ENCODE data around the gene C12orf75.
"Not testable (repeated sequence)": the region's sequence is repeated elsewhere in the genome, so short reads cannot be mapped to it uniquely, and the experiment has no call there.

Gene C12orf75

DNA sequence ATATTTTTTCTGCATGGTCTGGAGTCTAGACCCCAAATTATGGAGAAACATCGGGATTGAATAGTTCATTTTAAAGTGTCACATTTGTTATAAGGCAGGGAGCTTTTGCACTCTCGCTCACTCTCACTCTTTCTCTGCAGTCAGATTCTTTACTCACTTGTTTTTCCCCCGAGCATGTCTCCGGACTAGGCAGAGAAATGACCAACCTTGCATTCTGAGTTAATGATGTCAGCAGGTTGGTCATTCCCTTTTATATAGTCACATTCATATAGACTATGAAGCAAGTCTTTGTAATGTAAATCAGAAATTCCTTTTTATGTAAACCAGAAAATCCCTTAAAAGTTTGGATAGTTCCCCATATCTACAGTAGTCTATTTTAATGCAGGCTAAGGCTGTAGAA is 4.1 kb downstream of the C12orf75 start:
- no peak for DNase-seq (ENCODE audit: low read depth in 2 of 2, low spot score in 1 of 2)

DNA sequence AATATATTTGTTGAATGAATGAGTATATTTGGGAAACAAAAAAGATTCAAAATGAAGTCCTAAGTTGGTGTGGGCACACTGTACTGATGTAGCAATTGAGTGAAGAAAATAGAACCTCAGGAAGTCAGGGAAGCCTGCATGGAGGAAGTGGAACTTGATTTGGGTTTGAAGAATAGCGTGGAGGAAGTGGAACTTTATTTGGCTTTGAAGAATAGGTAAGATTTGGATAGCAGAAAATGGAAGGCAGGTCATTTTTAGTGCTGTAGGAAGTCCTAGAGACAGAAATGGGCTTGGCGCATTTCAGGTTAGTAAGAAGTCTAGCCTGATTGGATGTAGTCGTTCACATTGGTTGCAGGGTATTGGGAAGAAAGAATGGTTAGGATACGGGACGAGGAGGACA is 5.4 kb downstream of the C12orf75 start:
- DNase-seq (ENCODE audit: low read depth in 2 of 2, low spot score in 1 of 2): no peak

DNA sequence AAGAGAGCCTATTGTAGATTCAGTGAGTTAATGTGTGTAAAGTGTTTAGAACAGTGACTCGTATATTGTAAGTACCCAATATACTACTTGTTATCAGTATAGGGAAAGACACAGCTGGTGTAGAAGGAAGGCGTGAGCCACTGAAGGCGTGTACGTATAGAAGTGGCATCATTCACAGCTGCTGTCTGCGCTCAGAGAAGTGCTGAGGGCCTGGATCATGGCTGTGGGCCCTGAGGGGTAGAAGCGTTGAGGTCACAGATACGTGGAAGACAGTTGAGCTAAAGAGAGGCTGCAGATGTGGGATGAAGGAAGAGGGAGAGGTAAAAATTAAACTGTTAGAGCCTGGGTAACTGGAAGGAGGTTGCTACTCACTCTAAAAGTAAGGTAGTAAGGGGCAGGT is 5.9 kb downstream of the C12orf75 start:
- no peak for DNase-seq (ENCODE audit: low read depth in 2 of 2, low spot score in 1 of 2)

DNA sequence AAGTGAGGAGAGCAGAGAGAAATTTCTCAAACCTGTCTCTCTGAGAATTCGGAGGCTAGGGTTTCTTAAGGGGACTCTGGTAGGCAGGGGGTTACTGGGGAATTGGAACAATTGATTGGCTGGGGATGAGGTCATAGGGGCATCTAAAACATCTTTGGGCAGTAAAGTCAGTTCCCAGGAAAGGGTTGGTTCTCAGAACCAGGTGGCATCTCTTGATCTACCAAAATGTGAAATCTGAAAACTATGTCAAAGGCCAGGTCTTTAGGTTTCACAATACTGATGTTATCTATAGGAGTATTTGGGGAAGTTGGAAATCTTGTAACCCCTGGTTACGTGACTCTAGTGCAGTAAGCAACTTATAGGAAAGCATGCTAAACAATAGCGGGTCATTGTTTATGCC is 6.9 kb downstream of the C12orf75 start:
- DNase-seq (ENCODE audit: low read depth in 2 of 2, low spot score in 1 of 2): no peak

DNA sequence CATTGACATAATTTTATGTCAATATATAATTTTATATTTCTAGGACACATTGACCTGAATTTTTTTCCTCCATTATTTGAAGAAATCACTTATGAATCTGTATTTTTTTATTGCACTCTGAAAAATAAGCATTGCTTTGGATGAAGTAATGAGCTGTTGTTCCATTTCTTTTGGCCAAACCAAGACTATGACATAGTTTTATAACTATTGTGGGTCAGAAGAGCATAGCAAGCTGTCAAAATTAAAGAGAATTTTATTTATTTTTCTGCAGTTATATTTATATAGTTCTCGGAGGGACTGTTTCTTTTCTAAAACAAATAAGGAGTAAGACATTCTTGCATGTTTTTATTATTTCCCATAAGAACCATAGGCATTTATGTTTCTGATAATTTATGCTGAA is 8.5 kb downstream of the C12orf75 start:
- DNase-seq (ENCODE audit: low read depth in 2 of 2, low spot score in 1 of 2): no peak

DNA sequence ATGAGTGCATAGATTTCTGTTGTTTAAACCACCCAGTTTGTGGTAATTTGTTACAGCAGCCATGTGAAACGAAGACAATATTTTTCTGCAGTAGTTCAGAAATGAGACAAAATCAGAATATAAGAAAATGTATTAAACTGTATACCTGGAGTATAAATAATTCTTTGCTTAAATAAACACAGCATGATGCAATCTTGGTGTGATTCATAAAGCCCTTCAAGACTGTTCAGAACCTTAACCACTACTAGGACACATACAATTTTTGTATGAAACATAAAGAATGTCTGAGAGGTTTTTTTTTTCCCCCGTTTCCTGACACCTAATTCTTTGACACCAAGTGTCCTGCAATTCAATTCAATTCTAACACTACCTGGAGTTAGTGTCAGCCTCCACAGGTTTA is 10.5 kb downstream of the C12orf75 start:
- no peak for DNase-seq (ENCODE audit: low read depth in 2 of 2, low spot score in 1 of 2)

DNA sequence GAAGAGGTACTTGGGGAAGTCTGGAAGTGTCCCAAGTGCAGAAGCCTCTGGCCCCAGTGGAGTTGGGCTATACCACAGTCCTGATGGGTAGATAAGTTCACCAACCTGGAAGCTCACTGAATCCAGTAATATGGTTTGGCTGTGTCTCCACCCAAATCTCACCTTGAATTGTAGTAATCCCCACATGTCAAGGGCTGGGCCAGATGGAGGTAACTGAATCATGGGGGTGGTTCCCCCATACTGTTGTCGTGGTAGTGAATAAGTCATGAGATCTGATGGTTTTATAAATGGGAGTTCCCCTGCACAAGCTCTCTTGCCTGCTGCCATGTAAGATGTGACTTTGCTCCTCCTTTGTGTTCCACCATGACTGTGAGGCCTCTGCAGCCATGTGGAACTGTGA is 11.1 kb downstream of the C12orf75 start:
- DNase-seq (ENCODE audit: low read depth in 2 of 2, low spot score in 1 of 2): not testable (repeated sequence)

DNA sequence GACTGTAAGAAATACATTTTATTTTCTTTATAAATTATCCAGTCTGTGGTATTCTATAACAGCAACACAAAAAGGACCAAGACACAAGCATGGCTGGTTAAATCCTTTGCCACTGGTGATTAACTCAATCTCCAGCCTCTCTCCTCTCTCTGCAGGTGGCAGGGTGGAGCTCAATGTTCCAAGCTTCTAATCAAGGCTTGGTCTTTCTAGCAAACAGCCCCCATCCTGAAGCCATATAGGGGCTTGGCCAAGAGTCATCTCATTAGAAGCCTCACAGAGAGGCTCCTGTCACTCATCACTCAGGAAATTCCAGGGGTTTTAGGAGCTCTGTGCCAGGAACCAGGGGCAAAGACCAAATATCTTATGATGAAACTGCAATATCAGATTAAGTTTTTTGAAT is 12.0 kb downstream of the C12orf75 start:
- DNase-seq (ENCODE audit: low read depth in 2 of 2, low spot score in 1 of 2): no peak

DNA sequence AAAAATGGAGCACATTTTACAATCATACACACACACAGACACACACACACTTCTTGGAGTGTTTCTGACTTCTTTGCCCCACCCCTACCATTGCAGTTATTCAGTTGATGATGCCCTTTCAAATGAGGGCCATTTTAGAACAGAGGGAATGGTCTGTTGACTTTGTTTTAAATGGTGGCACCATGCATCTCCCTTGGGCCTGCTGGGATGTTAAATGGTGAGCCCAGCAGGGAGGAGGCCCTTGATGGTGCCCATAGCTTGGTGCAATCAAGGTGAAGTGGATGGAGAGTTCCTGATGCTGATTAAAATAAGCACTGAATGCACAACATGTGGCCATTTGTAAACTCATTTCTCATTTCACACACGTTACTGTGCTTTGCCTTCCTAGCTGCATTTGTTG is 13.3 kb downstream of the C12orf75 start:
- no peak for DNase-seq (ENCODE audit: low read depth in 2 of 2, low spot score in 1 of 2)

DNA sequence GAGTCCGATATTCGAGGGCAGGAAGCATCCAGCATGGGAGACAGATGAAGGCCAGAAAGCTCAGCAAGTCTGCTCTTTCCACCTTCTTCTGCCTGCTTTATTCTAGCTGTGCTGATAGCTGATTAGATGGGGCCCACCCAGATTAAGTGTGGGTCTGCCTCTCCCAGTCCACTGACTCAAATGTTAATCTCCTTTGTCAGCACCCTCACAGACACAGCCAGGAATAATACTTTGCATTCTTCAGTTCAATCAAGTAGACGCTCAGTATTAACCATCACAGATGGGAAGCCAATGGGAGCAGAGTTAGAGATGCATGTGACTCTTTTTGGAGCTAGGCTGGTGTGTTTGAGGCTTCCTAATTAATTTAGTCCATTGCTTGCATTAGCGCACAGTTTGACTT is 17.0 kb downstream of the C12orf75 start:
- DNase-seq (ENCODE audit: low read depth in 2 of 2, low spot score in 1 of 2): no peak

DNA sequence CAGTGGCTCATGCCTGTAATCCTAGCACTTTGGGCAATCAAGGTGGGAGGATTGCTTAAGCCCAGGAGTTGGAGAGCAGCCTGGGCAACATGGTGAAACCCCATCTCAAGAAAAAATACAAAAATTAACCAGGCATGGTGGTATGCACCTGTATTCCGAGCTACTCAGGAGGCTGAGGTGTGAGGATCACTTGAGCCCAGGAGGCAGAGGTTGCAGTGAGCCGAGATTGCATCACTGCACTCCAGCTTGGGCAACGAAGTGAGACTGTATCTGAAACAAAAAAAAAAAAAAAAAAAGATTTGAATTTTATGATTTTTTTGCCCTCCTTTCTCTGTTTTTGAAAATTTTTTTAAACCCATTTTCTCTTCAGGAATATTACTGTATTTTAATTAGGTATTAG is 17.7 kb downstream of the C12orf75 start:
- DNase-seq (ENCODE audit: low read depth in 2 of 2, low spot score in 1 of 2): no peak

DNA sequence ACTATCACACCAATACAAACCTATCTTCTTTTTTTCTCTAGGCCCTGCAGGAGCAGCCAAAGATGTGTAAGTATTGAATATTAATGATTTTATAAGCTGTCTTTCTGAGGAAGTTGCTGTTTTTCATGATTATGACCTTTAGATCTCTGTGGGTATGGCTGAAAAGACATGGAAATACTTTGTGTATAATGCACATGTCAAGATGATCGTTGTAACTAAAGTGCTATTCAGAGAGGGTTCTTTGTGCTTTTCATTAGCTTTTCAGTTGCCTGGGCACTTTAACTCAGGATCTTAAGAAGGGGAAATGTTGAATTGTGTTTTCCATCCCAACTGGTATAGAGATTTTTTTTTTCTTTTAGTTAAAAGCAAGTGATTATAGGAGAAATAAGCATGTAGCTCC is 18.1 kb downstream of the C12orf75 start:
- no peak for DNase-seq (ENCODE audit: low read depth in 2 of 2, low spot score in 1 of 2)

DNA sequence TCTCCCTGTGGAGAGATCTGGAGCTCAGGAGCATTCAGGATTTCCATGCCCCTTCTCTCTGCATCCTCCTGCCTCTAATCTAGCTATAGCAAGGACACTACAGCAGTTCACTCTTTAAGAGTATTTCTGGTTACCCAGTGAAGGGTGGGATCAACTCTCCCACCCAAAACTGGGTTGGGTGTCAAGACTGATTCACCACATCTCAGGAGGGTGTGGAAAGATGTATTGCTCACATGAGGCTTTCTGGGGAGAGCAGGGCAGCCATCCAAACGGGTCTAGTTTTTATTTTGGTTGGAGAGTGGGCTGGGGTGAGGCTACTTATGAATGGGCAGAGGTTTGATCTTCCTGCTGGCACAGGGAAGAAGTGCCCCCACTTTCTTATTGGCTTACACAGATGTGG is 18.6 kb downstream of the C12orf75 start:
- DNase-seq (ENCODE audit: low read depth in 2 of 2, low spot score in 1 of 2): no peak

DNA sequence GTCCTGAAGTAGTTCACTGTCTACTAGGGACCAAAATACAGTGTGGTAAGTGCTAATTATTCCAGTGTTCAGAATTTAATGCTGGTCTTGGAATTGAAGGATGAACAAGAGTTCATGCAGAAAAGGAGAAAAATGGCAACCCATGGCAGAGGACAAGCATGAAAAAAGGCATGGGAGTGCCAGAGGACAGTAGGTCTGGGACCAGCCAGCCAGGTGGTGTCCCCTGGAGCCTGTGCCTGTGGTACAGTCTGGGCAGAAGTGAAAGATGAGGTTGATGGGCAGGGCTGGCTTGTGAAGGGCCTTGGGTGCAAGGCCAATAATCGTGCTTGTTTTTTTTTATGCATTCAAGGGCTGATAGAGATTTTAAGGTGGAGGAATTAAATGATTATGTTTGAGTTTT is 21.0 kb downstream of the C12orf75 start:
- no peak for DNase-seq (ENCODE audit: low read depth in 2 of 2, low spot score in 1 of 2)

DNA sequence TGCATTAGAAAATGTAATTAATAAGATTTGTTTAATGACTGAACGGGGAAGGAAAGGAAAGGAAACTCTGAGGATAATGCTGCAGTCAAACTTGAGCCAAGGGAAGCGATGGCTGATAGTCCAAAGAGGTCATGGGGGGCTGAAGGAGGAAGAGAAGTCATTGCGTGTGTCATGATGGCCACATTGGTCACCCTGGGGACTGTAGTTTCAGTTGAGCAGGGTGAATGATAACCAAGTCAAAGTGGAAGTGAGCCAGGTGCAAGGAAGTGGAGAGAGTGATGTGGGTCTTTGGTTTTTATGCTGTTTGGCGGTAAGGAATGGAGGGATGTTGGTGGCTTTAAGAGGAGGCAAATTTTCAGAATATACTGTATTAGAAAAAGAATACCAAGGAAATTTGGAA is 21.6 kb downstream of the C12orf75 start:
- DNase-seq (ENCODE audit: low read depth in 2 of 2, low spot score in 1 of 2): no peak

DNA sequence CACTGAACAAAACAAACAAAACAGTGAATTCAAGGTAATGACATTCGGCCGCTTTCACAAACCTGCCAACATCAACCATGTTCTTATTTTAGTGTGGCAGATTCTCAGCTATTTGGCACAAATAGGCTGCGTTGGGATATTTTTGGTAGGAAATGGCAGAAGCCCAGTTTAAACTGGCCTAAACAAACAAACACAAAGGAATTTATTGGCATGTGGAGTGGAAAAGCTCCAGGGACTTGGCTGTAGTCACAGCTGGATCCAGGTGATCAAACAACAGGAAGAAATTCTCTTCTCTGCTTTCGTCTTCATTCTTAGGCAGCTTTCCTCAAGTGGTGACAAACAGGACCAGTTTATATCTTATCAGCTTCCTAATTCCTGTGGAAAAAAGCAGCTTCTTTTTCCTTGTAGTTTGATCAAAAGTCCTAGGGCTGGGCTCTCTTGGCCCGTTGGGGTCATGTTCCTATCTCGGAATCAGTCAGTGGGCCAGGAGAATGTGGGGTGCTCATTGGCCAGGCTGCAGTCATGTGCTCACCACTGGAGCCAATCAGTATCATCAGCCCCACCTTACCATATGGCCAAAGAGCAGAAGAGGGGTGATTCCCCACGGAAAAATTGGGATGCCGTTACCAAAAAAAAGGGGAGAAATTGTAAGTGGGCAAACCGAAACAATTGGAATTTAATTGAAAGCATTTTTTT is 22.6 kb downstream of the C12orf75 start:
- DNase-seq (ENCODE audit: low read depth in 2 of 2, low spot score in 1 of 2): no peak

DNA sequence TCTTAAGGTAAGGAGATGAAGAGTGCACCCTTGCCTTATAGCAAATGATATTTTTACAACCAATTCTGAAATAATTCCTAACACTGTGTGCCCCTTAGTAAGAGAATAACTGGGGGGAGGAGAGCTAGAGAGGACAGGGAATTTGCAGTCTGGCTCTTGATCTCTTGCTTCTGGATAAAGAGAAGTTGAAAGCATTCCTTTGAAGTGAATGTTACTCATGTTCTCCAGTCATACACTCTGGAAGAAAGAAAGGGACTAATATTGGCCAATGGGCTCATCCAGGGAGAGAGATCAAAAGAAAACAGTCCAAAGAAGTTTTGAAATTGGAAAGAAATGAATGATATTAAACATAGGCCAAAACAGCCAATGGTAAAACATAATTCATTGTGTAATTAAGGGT is 25.3 kb downstream of the C12orf75 start:
- DNase-seq (ENCODE audit: low read depth in 2 of 2, low spot score in 1 of 2): no peak

DNA sequence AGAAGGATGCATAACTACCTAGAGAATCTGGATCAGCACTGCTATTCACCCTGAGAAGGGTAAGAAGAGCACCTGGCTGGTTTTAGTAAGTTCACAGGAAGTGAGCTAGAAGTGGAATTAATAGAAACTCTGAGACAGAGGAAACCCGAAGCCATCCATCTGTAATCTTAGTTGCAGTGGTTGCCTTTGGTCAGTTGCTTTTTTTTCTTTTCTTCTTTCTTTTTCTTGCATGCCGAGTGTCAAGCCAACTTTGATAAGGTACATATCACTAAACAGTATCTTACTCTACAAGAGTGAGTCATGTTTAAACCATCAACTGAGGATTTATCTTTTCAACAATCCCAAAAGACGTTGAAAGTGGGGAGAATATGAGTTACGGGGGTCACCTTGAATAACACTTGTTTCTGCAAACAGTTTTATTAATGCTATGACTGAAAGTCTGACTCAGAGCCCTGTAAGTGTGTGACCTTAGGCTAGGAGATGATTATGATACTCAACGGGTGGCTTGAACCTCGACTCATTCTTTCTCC is 26.7 kb downstream of the C12orf75 start:
- DNase-seq (ENCODE audit: low read depth in 2 of 2, low spot score in 1 of 2): no peak

DNA sequence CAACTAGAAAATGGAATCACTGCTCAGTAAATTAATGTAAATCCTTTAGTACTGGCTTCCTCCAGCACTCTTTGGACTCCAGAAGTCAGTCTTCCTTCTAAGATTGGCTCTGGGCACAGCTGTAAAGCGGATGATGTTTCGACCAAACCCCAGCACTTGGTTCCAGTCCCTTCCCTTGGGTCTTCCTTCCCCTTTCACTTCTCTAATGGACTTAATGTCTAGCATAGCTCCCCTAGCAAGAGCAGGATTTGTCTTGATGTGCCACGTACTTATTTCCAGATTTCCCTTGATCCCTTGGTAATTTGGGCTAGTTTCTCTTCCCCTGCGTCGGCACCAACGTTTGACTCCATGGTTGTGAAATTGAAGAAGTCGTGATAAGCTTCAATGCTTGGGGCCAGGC is 28.3 kb downstream of the C12orf75 start:
- no peak for DNase-seq (ENCODE audit: low read depth in 2 of 2, low spot score in 1 of 2)

DNA sequence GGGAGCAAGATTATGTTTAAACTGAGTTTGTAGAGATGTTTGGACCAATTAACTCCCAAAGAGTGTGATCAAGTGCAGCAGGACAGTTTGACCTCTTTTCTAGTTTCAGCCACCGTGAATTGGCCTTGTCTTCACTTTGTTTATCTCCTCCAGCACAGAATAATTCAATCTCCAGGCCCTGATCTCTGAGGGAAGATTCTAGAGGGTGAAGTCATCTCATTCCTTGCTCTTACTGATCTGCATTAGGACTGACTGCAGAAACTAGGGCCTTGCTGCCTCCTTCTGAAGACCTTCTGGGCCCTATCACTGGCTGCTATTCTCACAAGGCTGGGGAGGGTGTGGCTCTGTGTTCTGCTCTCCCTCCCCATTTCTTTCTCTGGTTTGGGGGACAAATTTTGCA is 29.4 kb downstream of the C12orf75 start:
- DNase-seq (ENCODE audit: low read depth in 2 of 2, low spot score in 1 of 2): no peak

DNA sequence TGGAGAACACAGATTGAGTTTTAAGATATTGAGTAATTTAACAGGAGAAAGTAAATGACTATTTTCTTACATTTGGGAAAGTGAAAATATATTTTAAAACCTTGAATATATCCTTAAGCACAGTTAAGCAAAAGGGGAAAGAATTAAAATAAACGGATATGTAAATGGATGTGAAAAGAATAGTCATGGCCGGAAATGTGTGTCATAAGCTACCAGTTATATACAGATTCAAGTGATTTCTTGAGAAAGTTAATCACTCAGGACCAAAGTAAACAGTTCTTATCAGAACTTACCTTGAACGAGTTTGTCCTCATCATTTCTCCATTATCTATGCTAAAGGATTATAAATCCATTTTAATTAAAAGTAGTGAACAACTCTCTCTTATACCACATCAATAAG is 33.4 kb downstream of the C12orf75 start:
- no peak for DNase-seq (ENCODE audit: low read depth in 2 of 2, low spot score in 1 of 2)

DNA sequence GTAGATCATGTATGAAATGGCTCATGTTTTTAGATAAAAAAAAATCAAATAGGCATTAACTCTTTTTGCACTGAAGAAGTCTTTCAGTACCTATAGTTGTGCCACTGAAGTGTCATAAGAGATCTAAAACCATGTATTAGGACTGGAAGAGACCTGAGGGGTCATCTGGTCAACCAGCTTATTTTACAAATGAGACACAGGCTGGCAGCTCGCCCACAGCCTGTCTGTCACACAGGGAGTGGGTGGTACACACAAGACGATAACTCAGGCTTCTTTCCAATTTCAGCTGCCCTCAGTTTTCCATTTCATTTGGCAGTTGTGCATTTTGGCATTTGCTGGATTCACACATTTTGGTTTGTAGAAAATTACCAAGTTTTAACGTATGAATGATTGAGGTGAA is 34.7 kb downstream of the C12orf75 start:
- no peak for DNase-seq (ENCODE audit: low read depth in 2 of 2, low spot score in 1 of 2)

DNA sequence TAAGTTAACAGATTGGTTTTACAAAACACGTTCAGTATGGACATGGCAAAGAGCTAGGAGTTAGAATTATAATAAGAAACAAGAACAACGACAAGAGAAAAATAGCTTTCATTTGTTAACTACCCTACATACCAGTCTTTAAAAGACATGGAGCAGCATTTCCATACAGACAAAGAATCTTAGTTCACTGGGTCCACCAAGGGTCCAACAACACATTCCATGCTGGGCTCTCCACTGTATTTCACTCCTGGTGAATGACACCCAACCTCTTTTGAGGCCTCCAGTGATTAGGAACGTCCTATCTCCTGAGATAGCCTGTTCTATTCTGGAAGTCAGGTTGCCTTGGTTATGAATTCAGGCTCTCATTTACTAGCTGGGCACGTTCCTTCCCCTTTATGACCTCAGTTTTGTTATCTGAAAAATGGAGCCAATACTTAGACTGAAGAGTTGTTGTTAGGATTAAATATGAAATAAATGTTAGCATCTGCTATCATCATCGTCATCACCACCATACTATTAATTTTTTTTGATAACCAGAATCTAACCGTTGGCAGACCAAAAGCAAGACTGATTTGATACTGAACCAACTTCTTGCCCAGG is 37.7 kb downstream of the C12orf75 start:
- DNase-seq (ENCODE audit: low read depth in 2 of 2, low spot score in 1 of 2): no peak

Data from stimulated activated CD8-positive, alpha-beta memory T cell treated with anti-CD3 and anti-CD28 coated beads, Interleukin-4, amount 100 ng/mL, for 1 hour (primary cell).